PC-9 (cell line): ENCODE measurements around the gene PRC1. TPM values are rescaled to one million over a fixed set of nuclear protein-coding genes. Genes with fewer than 3 reads are reported as not detected.

Experiments used
- BruUV-seq: library from RNA; stranded (reverse); fragments of 400-500 nt; replicated peaks from 2 replicates; lab custom pipeline; 2021; lab: Mats Ljungman, UMichigan
- CTCF ChIA-PET: fragments of 300-600 bp; sonication (Branson Sonifier 250); formaldehyde crosslinking; loops from one replicate; lab custom pipeline; 2022; ENCODE audit warnings: antibody characterized with exemption; lab: Charles Lee
- POLR2A ChIA-PET: fragments of 300-600 bp; sonication (Branson Sonifier 250); formaldehyde crosslinking; loops from one replicate; lab custom pipeline; 2022; ENCODE audit warnings: antibody characterized with exemption; ENCODE audit not compliant: unreplicated experiment; lab: Charles Lee
- DNase-seq, 2 experiments: peaks; one replicate each; pipeline versions ENCODE4 v3.0.0 to v3.0.0-alpha.2; 2015 to 2022; ENCODE audit warnings: mixed read lengths in 1 of 2
- H2AFZ ChIP-seq: fragments of 200-600 bp; sonication (generic); 2 replicates; pipeline ENCODE4 v1.8.1; 2017; ENCODE audit warnings: antibody characterized with exemption
- H3F3A ChIP-seq: fragments of 200-600 bp; sonication (generic); 2 replicates; pipeline ENCODE4 v1.8.1; 2017; ENCODE audit warnings: antibody characterized with exemption, mild to moderate bottlenecking, low read depth; ENCODE audit not compliant: insufficient read depth
- H3K27ac ChIP-seq: fragments of 200-600 bp; sonication (generic); 2 replicates; pipeline ENCODE4 v1.6.1; 2016; ENCODE audit warnings: mixed run types
- H3K27me3 ChIP-seq: fragments of 200-600 bp; sonication (generic); 2 replicates; pipeline ENCODE4 v1.6.1; 2016; ENCODE audit warnings: low read depth, mixed run types; ENCODE audit not compliant: insufficient read depth
- H3K36me3 ChIP-seq: fragments of 200-600 bp; sonication (generic); 2 replicates; pipeline ENCODE4 v1.6.1; 2016; ENCODE audit warnings: low read depth, mixed run types
- H3K4me1 ChIP-seq: fragments of 200-600 bp; sonication (generic); replicated peaks from 2 replicates; pipeline ENCODE4 v1.6.1; 2016; ENCODE audit warnings: mixed run types; ENCODE audit not compliant: insufficient read depth
- H3K4me2 ChIP-seq: fragments of 200-600 bp; sonication (generic); 2 replicates; pipeline ENCODE4 v1.6.1; 2017; ENCODE audit warnings: mixed run types
- H3K4me3 ChIP-seq: fragments of 200-600 bp; sonication (generic); 2 replicates; pipeline ENCODE4 v1.6.1; 2016; ENCODE audit warnings: mixed run types
- H3K79me2 ChIP-seq: fragments of 200-600 bp; sonication (generic); 2 replicates; pipeline ENCODE4 v1.6.1; 2017; ENCODE audit warnings: low read depth, mixed run types
- H3K9me2 ChIP-seq: fragments of 200-600 bp; sonication (generic); 2 replicates; pipeline ENCODE4 v1.8.1; 2017; ENCODE audit warnings: mild to moderate bottlenecking; ENCODE audit not compliant: insufficient read depth
- H3K9me3 ChIP-seq: fragments of 200-600 bp; sonication (generic); 2 replicates; pipeline ENCODE4 v1.8.1; 2016; ENCODE audit warnings: low read depth; ENCODE audit not compliant: insufficient read depth
- H4K20me1 ChIP-seq: fragments of 200-600 bp; sonication (generic); 2 replicates; pipeline ENCODE4 v1.8.1; 2017; ENCODE audit not compliant: insufficient read depth
- EZH2 ChIP-seq: fragments of 200-600 bp; sonication (generic); IDR thresholded peaks from 2 replicates; pipeline ENCODE4 v1.8.0; 2017; ENCODE audit warnings: antibody characterized with exemption, low read depth
- intact Hi-C: fragments of 100-400 bp; cut with micrococcal nuclease; formaldehyde crosslinking; loops from one replicate; pipeline ENCODE4 v1.10.0; 2022; ENCODE audit not compliant: unreplicated experiment
- total RNA-seq: library from RNA; stranded (reverse); gene quantifications from 2 replicates; pipeline ENCODE4 v1.2.3, GENCODE V29; 2021
- TF ChIP-seq, protein P1 (sequence below): fragments of 200-600 bp; sonication (generic); conservative IDR thresholded peaks from 2 replicates; pipeline ENCODE4 v1.6.1; 2017; ENCODE audit warnings: mixed run types, antibody characterized with exemption, mild to moderate bottlenecking, moderate library complexity

The PRC1 gene
- total RNA-seq, 1 experiment from 2014 or later, result 145 TPM

- intact Hi-C loops, result no loop called here
- Histone ChIP-seq H3K9me2 (no peaks in the 10 kb centered on the region), H3K79me2 (peaks cover 23% of the 10 kb centered on the region), H3K4me1 (peaks cover 16% of the 10 kb centered on the region), H2AFZ (no peak overlapping the region), H3K4me3 (no peak overlapping the region), H3K27ac (no peak overlapping the region), H3K36me3 (no peaks in the 10 kb centered on the region; the same call in 1 of the 2 replicates), H3K9me3 (no peaks in the 10 kb centered on the region), H3F3A (peaks cover 18% of the 10 kb centered on the region), H3K4me2 (no peak overlapping the region), H4K20me1 (no peaks in the 10 kb centered on the region; the same call in 1 of the 2 replicates), H3K27me3 (no peaks in the 10 kb centered on the region)
- TF ChIP-seq, protein P1, sequence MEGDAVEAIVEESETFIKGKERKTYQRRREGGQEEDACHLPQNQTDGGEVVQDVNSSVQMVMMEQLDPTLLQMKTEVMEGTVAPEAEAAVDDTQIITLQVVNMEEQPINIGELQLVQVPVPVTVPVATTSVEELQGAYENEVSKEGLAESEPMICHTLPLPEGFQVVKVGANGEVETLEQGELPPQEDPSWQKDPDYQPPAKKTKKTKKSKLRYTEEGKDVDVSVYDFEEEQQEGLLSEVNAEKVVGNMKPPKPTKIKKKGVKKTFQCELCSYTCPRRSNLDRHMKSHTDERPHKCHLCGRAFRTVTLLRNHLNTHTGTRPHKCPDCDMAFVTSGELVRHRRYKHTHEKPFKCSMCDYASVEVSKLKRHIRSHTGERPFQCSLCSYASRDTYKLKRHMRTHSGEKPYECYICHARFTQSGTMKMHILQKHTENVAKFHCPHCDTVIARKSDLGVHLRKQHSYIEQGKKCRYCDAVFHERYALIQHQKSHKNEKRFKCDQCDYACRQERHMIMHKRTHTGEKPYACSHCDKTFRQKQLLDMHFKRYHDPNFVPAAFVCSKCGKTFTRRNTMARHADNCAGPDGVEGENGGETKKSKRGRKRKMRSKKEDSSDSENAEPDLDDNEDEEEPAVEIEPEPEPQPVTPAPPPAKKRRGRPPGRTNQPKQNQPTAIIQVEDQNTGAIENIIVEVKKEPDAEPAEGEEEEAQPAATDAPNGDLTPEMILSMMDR, result no peak
- no peak for TF ChIP-seq EZH2
- ChIA-PET POLR2A (no interaction called here), CTCF (interaction anchor here (0.7 kb wide), 1 partner anchor 20 kb away, joined by 3 read pairs; no protein-coding TSS in a partner anchor)
- no TSS peak for BruUV-seq
- DNase-seq, result no peak
These were observed 41.2 kb downstream of the PRC1 start for GRCh38 chr15:90952901-90953677.

GRCh38 chr15:90950676-90951075, 43.7 kb downstream of the PRC1 start:
- H3F3A ChIP-seq, result peaks cover 18% of the 10 kb centered on the region
- H3K27me3 ChIP-seq, result no peaks in the 10 kb centered on the region
- CTCF ChIA-PET, result no interaction called here
- TF ChIP-seq, protein P1, result no peak
- TF ChIP-seq EZH2, result no peak
- H3K9me3 ChIP-seq, result no peaks in the 10 kb centered on the region
- no TSS peak for BruUV-seq
- peaks cover 5% of the 10 kb centered on the region for H3K79me2 ChIP-seq
- no peaks in the 10 kb centered on the region for H3K9me2 ChIP-seq
- intact Hi-C loops, result no loop called here
- POLR2A ChIA-PET, result no interaction called here
- DNase-seq, result no peak
- H3K4me1 ChIP-seq, result peaks cover 8% of the 10 kb centered on the region
- H3K27ac ChIP-seq, result no peak overlapping the region
- no peak overlapping the region for H3K4me3 ChIP-seq
- H4K20me1 ChIP-seq, result no peaks in the 10 kb centered on the region
- no peak overlapping the region for H3K4me2 ChIP-seq
- H3K36me3 ChIP-seq, result no peaks in the 10 kb centered on the region; the same call in 1 of the 2 replicates
- no peak overlapping the region for H2AFZ ChIP-seq

DNA sequence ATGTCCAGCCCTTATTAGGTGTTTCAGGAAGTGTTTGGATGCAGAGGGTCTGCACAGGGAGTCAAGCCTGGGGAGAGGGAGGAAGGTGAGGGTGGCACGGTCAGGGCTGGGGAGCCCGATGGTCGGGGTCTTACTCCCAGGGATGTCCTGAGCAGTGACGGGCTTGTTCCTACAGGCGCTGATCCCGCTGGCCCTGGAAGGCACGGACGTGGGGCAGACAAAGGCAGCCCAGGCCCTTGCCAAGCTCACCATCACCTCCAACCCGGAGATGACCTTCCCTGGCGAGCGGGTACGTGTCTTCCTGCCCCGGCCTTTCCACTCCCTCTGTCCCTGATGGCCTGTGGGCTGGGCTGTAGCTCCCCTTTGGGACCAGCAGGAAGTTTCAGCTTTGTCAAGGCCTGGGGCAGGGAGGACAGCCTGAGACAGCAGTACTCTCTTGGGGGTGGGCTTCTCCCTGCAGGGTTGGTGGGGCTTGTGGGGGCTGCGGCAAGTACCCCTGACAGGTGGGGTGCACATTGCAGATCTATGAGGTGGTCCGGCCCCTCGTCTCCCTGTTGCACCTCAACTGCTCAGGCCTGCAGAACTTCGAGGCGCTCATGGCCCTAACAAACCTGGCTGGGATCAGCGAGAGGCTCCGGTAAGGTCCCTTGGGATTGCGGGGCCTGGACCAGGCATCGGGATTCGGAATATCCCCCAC, 44.2 kb downstream of the PRC1 start:
- Histone ChIP-seq H3K79me2 (no peaks in the 10 kb centered on the region), H4K20me1 (no peaks in the 10 kb centered on the region), H3K4me3 (no peak overlapping the region), H3K36me3 (no peaks in the 10 kb centered on the region; the same call in 1 of the 2 replicates), H3K4me1 (peaks cover 6% of the 10 kb centered on the region; the same call in 1 of the 2 replicates), H3K4me2 (no peak overlapping the region), H3K27me3 (no peaks in the 10 kb centered on the region), H3F3A (peaks cover 18% of the 10 kb centered on the region), H2AFZ (no peak overlapping the region), H3K27ac (0 out of 2 replicates have a peak overlapping the region, but pooled peaks have one; percentile 9), H3K9me3 (no peaks in the 10 kb centered on the region), H3K9me2 (no peaks in the 10 kb centered on the region)
- ChIA-PET CTCF (interaction anchor here (0.6 kb wide), 1 partner anchor 18 kb away, joined by 3 read pairs; no protein-coding TSS in a partner anchor), POLR2A (no interaction called here)
- intact Hi-C loops, result no loop called here
- TF ChIP-seq, protein P1, result no peak
- TF ChIP-seq EZH2, result no peak
- DNase-seq, result no peak
- BruUV-seq, result no TSS peak
